SK-N-SH treated with all-trans-retinoic acid at 6 μM for 48 hours (cell line): ENCODE data around the gene BCAS4.

Experiments
- ATAC-seq: fragments of 200-7000 bp; cut with Tn5 transposase; 3 replicates; pipeline ENCODE4 v1.9.1; 2020; ENCODE audit warnings: mild to moderate bottlenecking, moderate library complexity
- ARNTL ChIP-seq: fragments of 450-650 bp; formaldehyde crosslinking; IDR thresholded peaks from 2 replicates; pipeline ENCODE4 v1.5.0; 2020; ENCODE audit warnings: low read depth, mild to moderate bottlenecking, moderate library complexity, borderline replicate concordance
- BACH2 ChIP-seq: fragments of 250-450 bp; sonication (Bioruptor Pico); IDR thresholded peaks from 2 replicates; pipeline ENCODE4 v1.9.0; 2021; ENCODE audit warnings: mild to moderate bottlenecking, borderline replicate concordance
- CSDC2 ChIP-seq: fragments of 250-450 bp; sonication (Bioruptor Pico); IDR thresholded peaks from 2 replicates; pipeline ENCODE4 v1.5.0; 2020; ENCODE audit warnings: mild to moderate bottlenecking, moderate library complexity
- ESRRG ChIP-seq: fragments of 250-450 bp; sonication (Bioruptor Pico); IDR thresholded peaks from 2 replicates; pipeline ENCODE4 v1.6.1; 2021; ENCODE audit warnings: mild to moderate bottlenecking
- GLIS3 ChIP-seq: fragments of 250-450 bp; sonication (Bioruptor Pico); IDR thresholded peaks from 2 replicates; pipeline ENCODE4 v1.5.0; 2020; ENCODE audit warnings: mild to moderate bottlenecking, moderate library complexity
- ISL1 ChIP-seq: fragments of 250-450 bp; sonication (Bioruptor Pico); IDR thresholded peaks from 2 replicates; pipeline ENCODE4 v2.1.2; 2022; ENCODE audit warnings: mild to moderate bottlenecking, moderate library complexity
- OSR1 ChIP-seq: fragments of 250-450 bp; sonication (Bioruptor Pico); IDR thresholded peaks from 2 replicates; pipeline ENCODE4 v1.8.0; 2022; ENCODE audit warnings: moderate library complexity, mild to moderate bottlenecking, inconsistent platforms
- PPARA ChIP-seq: fragments of 250-450 bp; sonication (Bioruptor Pico); IDR thresholded peaks from 2 replicates; pipeline ENCODE4 v1.5.0; 2020; ENCODE audit warnings: mild to moderate bottlenecking, borderline replicate concordance
- RARB ChIP-seq: fragments of 250-450 bp; sonication (Bioruptor Pico); IDR thresholded peaks from 2 replicates; pipeline ENCODE4 v1.8.0; 2021; ENCODE audit warnings: mild to moderate bottlenecking, moderate library complexity
- SNAI2 ChIP-seq: fragments of 250-450 bp; sonication (Bioruptor Pico); IDR thresholded peaks from 2 replicates; pipeline ENCODE4 v1.5.0; 2020; ENCODE audit warnings: mild to moderate bottlenecking, moderate library complexity
- TCF4 ChIP-seq: fragments of 250-450 bp; sonication (Bioruptor Pico); IDR thresholded peaks from 2 replicates; pipeline ENCODE4 v1.8.0; 2021; ENCODE audit warnings: mild to moderate bottlenecking, moderate library complexity, borderline replicate concordance
- TOX ChIP-seq: fragments of 250-450 bp; sonication (Bioruptor Pico); IDR thresholded peaks from 2 replicates; pipeline ENCODE4 v1.8.0; 2021; ENCODE audit warnings: mild to moderate bottlenecking, moderate library complexity, borderline replicate concordance
- ZC3H10 ChIP-seq: fragments of 250-450 bp; sonication (Bioruptor Pico); IDR thresholded peaks from 2 replicates; pipeline ENCODE4 v1.5.1; 2021; ENCODE audit warnings: mild to moderate bottlenecking, moderate library complexity
- ZFP3 ChIP-seq: fragments of 250-450 bp; sonication (Bioruptor Pico); IDR thresholded peaks from 2 replicates; pipeline ENCODE4 v1.5.0; 2020; ENCODE audit warnings: mild to moderate bottlenecking, moderate library complexity
- ZFP30 ChIP-seq: fragments of 450-650 bp; formaldehyde crosslinking; IDR thresholded peaks from 2 replicates; pipeline ENCODE4 v1.5.0; 2022; ENCODE audit warnings: mild to moderate bottlenecking, moderate library complexity
- ZNF565 ChIP-seq: fragments of 450-650 bp; formaldehyde crosslinking; conservative IDR thresholded peaks from 2 replicates; pipeline ENCODE4 v1.5.0; 2020; ENCODE audit warnings: low read depth, mild to moderate bottlenecking, moderate library complexity
- ZNF70 ChIP-seq: fragments of 450-650 bp; formaldehyde crosslinking; IDR thresholded peaks from 2 replicates; pipeline ENCODE4 v1.5.0; 2020; ENCODE audit warnings: mild to moderate bottlenecking, moderate library complexity
- ZNF8 ChIP-seq: fragments of 450-650 bp; formaldehyde crosslinking; IDR thresholded peaks from 2 replicates; pipeline ENCODE4 v1.5.0; 2020; ENCODE audit warnings: mild to moderate bottlenecking, moderate library complexity
- TF ChIP-seq, protein P1 (sequence below): fragments of 250-450 bp; sonication (Bioruptor Pico); IDR thresholded peaks from 2 replicates; pipeline ENCODE4 v1.5.0; 2020; ENCODE audit warnings: mild to moderate bottlenecking, moderate library complexity
- TF ChIP-seq, protein P2 (sequence below): fragments of 250-450 bp; sonication (Bioruptor Pico); IDR thresholded peaks from 2 replicates; pipeline ENCODE4 v1.8.0; 2021; ENCODE audit warnings: low read depth, mild to moderate bottlenecking, moderate library complexity, borderline replicate concordance
- TF ChIP-seq, protein P3 (sequence below): fragments of 250-450 bp; sonication (Bioruptor Pico); IDR thresholded peaks from 2 replicates; pipeline ENCODE4 v1.5.1; 2020; ENCODE audit warnings: low read depth, mild to moderate bottlenecking, moderate library complexity
- TF ChIP-seq, protein P4 (sequence below): fragments of 250-450 bp; sonication (Bioruptor Pico); IDR thresholded peaks from 2 replicates; pipeline ENCODE4 v1.5.1; 2021; ENCODE audit warnings: mild to moderate bottlenecking, moderate library complexity

The BCAS4 gene

DNA sequence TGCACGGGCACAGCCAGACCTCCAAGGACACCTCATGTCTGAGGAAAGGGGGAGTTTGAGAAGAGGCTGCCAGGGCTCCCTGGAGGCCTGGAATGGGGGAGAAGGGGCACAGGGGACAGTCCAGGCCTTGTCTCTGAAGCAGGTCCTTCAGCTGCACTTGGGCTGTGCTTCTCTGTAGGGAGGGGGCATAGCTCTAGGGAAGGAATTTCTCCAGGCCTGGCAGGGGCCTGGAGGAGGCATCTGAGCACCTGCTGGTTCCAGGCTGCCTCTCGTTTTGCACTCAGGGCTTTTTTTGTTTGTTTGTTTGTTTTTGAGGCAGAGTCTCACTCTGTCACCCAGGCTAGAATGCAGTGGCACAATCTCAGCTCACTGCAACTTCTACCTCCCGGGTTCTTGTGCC is 67.7 kb downstream of the BCAS4 start (continued):
- TF ChIP-seq, protein P1, sequence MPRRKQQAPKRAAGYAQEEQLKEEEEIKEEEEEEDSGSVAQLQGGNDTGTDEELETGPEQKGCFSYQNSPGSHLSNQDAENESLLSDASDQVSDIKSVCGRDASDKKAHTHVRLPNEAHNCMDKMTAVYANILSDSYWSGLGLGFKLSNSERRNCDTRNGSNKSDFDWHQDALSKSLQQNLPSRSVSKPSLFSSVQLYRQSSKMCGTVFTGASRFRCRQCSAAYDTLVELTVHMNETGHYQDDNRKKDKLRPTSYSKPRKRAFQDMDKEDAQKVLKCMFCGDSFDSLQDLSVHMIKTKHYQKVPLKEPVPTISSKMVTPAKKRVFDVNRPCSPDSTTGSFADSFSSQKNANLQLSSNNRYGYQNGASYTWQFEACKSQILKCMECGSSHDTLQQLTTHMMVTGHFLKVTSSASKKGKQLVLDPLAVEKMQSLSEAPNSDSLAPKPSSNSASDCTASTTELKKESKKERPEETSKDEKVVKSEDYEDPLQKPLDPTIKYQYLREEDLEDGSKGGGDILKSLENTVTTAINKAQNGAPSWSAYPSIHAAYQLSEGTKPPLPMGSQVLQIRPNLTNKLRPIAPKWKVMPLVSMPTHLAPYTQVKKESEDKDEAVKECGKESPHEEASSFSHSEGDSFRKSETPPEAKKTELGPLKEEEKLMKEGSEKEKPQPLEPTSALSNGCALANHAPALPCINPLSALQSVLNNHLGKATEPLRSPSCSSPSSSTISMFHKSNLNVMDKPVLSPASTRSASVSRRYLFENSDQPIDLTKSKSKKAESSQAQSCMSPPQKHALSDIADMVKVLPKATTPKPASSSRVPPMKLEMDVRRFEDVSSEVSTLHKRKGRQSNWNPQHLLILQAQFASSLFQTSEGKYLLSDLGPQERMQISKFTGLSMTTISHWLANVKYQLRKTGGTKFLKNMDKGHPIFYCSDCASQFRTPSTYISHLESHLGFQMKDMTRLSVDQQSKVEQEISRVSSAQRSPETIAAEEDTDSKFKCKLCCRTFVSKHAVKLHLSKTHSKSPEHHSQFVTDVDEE = no peak
- TF ChIP-seq ISL1 = no peak
- no peak for TF ChIP-seq OSR1 (CRISPR knock-in tag)
- no peak for TF ChIP-seq ZC3H10 (CRISPR knock-in tag)
- TF ChIP-seq TCF4 (CRISPR knock-in tag) = no peak

DNA sequence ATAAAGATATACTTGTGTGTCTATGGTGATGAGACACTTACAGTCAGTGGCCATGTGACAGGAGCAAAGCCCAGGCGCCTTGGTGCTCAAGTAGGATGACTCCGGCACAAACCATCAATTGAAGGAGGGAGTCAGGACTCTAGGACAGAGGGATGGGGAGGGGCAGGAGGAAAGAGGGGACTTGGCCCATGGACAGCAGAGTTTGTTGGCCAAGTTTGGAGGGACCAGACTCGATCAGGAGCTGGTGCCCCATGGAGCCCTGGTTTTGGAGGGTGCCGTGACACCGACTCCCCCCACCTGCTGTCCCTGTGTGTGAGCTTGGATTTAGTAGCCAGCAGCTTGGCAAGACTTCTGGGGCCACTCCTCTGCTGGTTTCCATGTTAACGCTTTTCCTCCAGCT is 70.3 kb downstream of the BCAS4 start:
- ATAC-seq = no peak
- TF ChIP-seq, protein P2, sequence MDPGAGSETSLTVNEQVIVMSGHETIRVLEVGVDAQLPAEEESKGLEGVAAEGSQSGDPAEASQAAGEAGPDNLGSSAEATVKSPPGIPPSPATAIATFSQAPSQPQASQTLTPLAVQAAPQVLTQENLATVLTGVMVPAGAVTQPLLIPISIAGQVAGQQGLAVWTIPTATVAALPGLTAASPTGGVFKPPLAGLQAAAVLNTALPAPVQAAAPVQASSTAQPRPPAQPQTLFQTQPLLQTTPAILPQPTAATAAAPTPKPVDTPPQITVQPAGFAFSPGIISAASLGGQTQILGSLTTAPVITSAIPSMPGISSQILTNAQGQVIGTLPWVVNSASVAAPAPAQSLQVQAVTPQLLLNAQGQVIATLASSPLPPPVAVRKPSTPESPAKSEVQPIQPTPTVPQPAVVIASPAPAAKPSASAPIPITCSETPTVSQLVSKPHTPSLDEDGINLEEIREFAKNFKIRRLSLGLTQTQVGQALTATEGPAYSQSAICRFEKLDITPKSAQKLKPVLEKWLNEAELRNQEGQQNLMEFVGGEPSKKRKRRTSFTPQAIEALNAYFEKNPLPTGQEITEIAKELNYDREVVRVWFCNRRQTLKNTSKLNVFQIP (CRISPR knock-in tag) = no peak
- TF ChIP-seq RARB (CRISPR knock-in tag) = no peak
- no peak for TF ChIP-seq ARNTL (CRISPR knock-in tag)
- TF ChIP-seq ISL1 = no peak
- no peak for TF ChIP-seq ZNF70
- no peak for TF ChIP-seq TOX (CRISPR knock-in tag)
- TF ChIP-seq ZFP30 = no peak
- TF ChIP-seq ESRRG (CRISPR knock-in tag) = no peak
- TF ChIP-seq, protein P3, sequence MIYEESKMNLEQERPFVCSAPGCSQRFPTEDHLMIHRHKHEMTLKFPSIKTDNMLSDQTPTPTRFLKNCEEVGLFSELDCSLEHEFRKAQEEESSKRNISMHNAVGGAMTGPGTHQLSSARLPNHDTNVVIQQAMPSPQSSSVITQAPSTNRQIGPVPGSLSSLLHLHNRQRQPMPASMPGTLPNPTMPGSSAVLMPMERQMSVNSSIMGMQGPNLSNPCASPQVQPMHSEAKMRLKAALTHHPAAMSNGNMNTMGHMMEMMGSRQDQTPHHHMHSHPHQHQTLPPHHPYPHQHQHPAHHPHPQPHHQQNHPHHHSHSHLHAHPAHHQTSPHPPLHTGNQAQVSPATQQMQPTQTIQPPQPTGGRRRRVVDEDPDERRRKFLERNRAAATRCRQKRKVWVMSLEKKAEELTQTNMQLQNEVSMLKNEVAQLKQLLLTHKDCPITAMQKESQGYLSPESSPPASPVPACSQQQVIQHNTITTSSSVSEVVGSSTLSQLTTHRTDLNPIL (CRISPR knock-in tag) = no peak
- TF ChIP-seq, protein P4, sequence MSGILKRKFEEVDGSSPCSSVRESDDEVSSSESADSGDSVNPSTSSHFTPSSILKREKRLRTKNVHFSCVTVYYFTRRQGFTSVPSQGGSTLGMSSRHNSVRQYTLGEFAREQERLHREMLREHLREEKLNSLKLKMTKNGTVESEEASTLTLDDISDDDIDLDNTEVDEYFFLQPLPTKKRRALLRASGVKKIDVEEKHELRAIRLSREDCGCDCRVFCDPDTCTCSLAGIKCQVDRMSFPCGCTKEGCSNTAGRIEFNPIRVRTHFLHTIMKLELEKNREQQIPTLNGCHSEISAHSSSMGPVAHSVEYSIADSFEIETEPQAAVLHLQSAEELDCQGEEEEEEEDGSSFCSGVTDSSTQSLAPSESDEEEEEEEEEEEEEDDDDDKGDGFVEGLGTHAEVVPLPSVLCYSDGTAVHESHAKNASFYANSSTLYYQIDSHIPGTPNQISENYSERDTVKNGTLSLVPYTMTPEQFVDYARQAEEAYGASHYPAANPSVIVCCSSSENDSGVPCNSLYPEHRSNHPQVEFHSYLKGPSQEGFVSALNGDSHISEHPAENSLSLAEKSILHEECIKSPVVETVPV (CRISPR knock-in tag) = no peak
- TF ChIP-seq, all 23 proteins: peak for 0

DNA sequence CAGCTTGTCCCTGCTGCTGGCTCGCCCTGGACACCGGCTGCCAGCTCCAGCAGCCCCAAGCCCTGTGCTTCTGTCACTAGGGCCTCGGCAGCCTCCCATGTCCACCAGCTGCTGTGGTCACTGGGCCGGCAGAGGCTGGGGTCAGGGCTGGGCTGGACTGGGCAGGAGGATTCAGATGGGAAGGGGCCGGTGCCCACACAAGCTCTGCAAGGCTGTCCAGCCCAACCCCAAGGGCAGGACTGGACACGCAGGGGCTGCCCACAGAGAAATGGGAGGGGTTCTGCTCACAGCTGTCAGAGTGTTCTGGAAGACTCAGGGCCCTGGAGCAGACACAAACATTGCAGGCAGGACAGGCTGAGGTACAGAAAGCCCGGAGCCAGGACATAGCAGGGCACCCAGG is 70.7 kb downstream of the BCAS4 start:
- no peak for ATAC-seq
- TF ChIP-seq ZNF565 = no peak
- TF ChIP-seq TCF4 (CRISPR knock-in tag) = no peak

DNA sequence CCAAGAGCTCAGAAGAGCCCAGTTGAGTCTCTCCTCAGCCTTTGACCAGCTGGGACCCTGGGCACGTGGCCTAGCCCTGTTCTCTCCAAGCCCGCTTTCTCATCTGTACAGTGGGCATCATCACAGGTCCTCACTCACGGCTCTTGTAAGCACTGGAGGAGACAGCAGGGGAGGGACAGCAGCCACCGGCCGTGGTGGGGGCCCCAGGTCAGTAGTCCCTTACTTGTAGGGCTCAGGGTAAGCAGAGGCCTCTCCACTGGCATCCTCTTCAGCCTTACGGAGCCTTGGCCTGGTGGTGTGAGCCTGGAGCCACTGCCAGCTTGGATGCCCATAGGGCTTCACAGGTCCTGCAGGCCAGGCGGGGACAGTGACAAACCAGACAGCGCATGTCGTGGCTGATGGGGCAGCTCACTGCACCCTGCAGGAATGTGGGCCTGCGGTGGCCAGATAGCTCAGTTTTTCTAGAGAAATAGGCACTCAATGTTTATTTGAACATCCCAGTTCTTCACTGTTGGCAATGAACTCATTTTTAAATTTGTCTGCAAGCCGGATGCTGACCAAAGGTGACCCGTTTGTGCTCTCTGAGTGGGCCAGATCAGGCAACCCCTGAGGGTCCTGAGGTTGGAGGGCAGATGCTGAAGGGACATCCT is 71.3 kb downstream of the BCAS4 start:
- ATAC-seq = no peak
- TF ChIP-seq ZC3H10 (CRISPR knock-in tag) = no peak
- TF ChIP-seq ZFP3 (CRISPR knock-in tag) = no peak
- TF ChIP-seq SNAI2 (CRISPR knock-in tag) = no peak
- TF ChIP-seq ESRRG (CRISPR knock-in tag) = no peak
- no peak for TF ChIP-seq GLIS3 (CRISPR knock-in tag)
- TF ChIP-seq ZNF8 (CRISPR knock-in tag) = no peak
- TF ChIP-seq OSR1 (CRISPR knock-in tag) = no peak
- no peak for TF ChIP-seq PPARA
- TF ChIP-seq, all 23 proteins: peak for 0

DNA sequence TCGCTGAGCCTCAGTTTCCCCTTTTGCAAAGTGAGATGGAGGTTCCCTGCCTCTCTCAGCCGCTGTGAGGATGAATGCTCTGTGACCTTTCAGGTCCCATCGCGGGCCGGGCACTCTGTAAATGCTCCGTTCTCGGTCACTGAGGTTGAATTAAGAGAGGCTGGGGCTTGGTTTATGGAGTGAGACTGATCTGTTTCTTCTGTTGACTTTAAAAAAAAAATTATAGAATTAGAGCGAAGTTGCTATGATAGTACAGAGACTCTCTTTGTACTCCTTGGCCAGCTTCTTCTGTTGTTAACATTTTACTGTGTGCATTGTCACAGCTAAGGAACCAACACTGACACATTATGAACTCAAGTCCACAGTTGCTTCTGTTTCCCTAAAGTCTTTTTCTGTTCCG is 72.0 kb downstream of the BCAS4 start:
- TF ChIP-seq BACH2 (CRISPR knock-in tag) = no peak
- no peak for TF ChIP-seq ARNTL (CRISPR knock-in tag)
- TF ChIP-seq RARB (CRISPR knock-in tag) = no peak
- no peak for TF ChIP-seq ZNF565
- TF ChIP-seq CSDC2 (CRISPR knock-in tag) = no peak
- TF ChIP-seq, all 23 proteins: peak for 0
- ATAC-seq = no peak
